Ovary (tissue), 9 donors: ENCODE data around the gene RANBP3. TPM values are rescaled to one million over a fixed set of nuclear protein-coding genes. Genes with fewer than 3 reads are reported as not detected.
A peak's percentile ranks its signal among the peaks of the same experiment; 100 is the strongest.

Experiments used
- DNase-seq, 5 donors: peaks; one replicate each; pipeline ENCODE4 v3.0.0-alpha.2; 2019 to 2020
- H3K27ac ChIP-seq, 2 donors: fragments of 200-600 bp; one replicate each; pipeline versions ENCODE4 v1.5.1 to v1.8.0; 2019 to 2022
- H3K27me3 ChIP-seq: fragments of 200-600 bp; one replicate; pipeline ENCODE4 v1.8.0; 2022
- H3K36me3 ChIP-seq: fragments of 200-600 bp; sonication (generic); one replicate; pipeline ENCODE4 v1.5.1; 2019
- H3K4me1 ChIP-seq: one replicate; pipeline ENCODE4 v1.8.1; 2013; ENCODE audit warnings: mild to moderate bottlenecking, moderate library complexity; ENCODE audit not compliant: insufficient read depth
- H3K4me3 ChIP-seq: fragments of 200-600 bp; sonication (generic); one replicate; pipeline ENCODE4 v1.5.1; 2017
- H3K9me3 ChIP-seq, 2 donors: fragments of 200-600 bp in 1 of 2; sonication (generic) in 1 of 2; one replicate each; pipeline versions ENCODE4 v1.5.1 to v1.8.1; 2013 to 2019; ENCODE audit warnings: mild to moderate bottlenecking in 1 of 2, moderate library complexity in 1 of 2
- CTCF ChIP-seq, 3 donors: fragments of 450-650 bp in 2 of 3; fragments of 200-600 bp in 1 of 3; IDR thresholded peaks; one replicate each; pipeline versions ENCODE4 v1.5.1 to v1.8.0; 2016 to 2022; ENCODE audit warnings: antibody characterized with exemption in 3 of 3, mild to moderate bottlenecking in 1 of 3
- EP300 ChIP-seq: sonication (generic); formaldehyde crosslinking; IDR thresholded peaks from one replicate; pipeline ENCODE4 v1.6.1; 2017; ENCODE audit warnings: antibody characterized with exemption
- POLR2A ChIP-seq: fragments of 450-650 bp; IDR thresholded peaks from one replicate; pipeline ENCODE4 v1.6.1; 2017; ENCODE audit warnings: antibody characterized with exemption, mild to moderate bottlenecking, moderate library complexity
- WGBS, 3 donors: extraction: QIAGEN DNeasy Blood & Tissue Kit in 1 of 3; methylation state at CpG; one replicate each; pipeline versions ENCODE4 v1.1.5 to v1.1.7; 2013 to 2017; 5-methylcytosine and 5-hydroxymethylcytosine counted together
- intact Hi-C, 4 donors: fragments of 100-400 bp; cut with DNase I; formaldehyde crosslinking; loops; one replicate each; pipeline versions ENCODE4 v1.11.0 to v1.15.1; 2022 to 2023
- polyA plus RNA-seq, 2 donors: library from polyadenylated mRNA; stranded (reverse); fragments of 200-250 nt in 1 of 2; fragments of 350-450 nt in 1 of 2; fragmentation: Illumina TruSeq in 1 of 2; extraction: RNeasy Lipid Tissue Mini Kit (QIAGEN cat#74804) in 1 of 2; gene quantifications; one replicate each; pipeline ENCODE4 v1.2.3, GENCODE V29; 2013 to 2014
- total RNA-seq, 7 donors: library from RNA; depleted of rRNA in 2 of 7; stranded (reverse); fragments of >200 nt in 2 of 7; fragmentation: NEBNext Ultra II Directional in 3 of 7; extraction: Animal tissue kit (Norgen Biotek cat#: 25700) in 3 of 7; gene quantifications; one replicate each; pipeline versions ENCODE4 v1.1.0 to v1.2.4, GENCODE V29; 2016 to 2023
- donor health status: DM: no; HTN: no; CAD: no; lungs with moderate emphysema.
- donor health status: DM: no; HTN: no; CAD: no.
- donor health status: Bipolar disorder and iron deficiency.
- donor health status: DM: yes; HTN: yes; CAD: no.
- donor health status: DM: no; HTN: no; CAD: no.
- donor health status: DM: yes; HTN: yes; CAD: no.

RANBP3 gene
- total and polyA plus RNA-seq, 9 donors, result 54.0 to 88.4 (median 67.9) TPM

GRCh38 chr19:5925830-5926427 is 52.0 kb downstream of the RANBP3 start:
- no peaks in the 10 kb centered on the region for H3K4me1 ChIP-seq
- no peak for DNase-seq
- no peaks in the 10 kb centered on the region for H3K27me3 ChIP-seq
- no peaks in the 10 kb centered on the region for H3K36me3 ChIP-seq
- TF ChIP-seq CTCF (IDR thresholded peaks at IDR 0.05) (no peak), EP300 (no peak), POLR2A (no peak)
- H3K27ac ChIP-seq, result no peak overlapping the region
- WGBS, 3 donors, result 88 to 93% (median 92%) methylated on average over 18 of the region's 18 CpGs
- no peak overlapping the region for H3K4me3 ChIP-seq
- no peaks in the 10 kb centered on the region for H3K9me3 ChIP-seq
- intact Hi-C loops, result no loop called here

GRCh38 chr19:5923356-5923755 is 54.6 kb downstream of the RANBP3 start:
- WGBS, 3 donors, result 83 to 90% (median 87%) methylated on average over 16 of the region's 16 CpGs
- Histone ChIP-seq H3K9me3 (no peaks in the 10 kb centered on the region), H3K27ac (no peak overlapping the region), H3K27me3 (no peaks in the 10 kb centered on the region), H3K4me1 (no peaks in the 10 kb centered on the region), H3K4me3 (no peak overlapping the region), H3K36me3 (no peaks in the 10 kb centered on the region)
- intact Hi-C loops, result no loop called here
- no peak for DNase-seq
- TF ChIP-seq EP300 (no peak), POLR2A (no peak), CTCF (IDR thresholded peaks at IDR 0.05) (no peak)

- no peak for TF ChIP-seq POLR2A
- TF ChIP-seq EP300, result no peak
- TF ChIP-seq CTCF (IDR thresholded peaks at IDR 0.05), result no peak
- H3K36me3 ChIP-seq, result no peaks in the 10 kb centered on the region
Measured at GRCh38 chr19:5922161-5922545, 55.8 kb downstream of the RANBP3 start.

GRCh38 chr19:5921516-5922160 is 56.3 kb downstream of the RANBP3 start:
- Histone ChIP-seq H3K4me1 (no peaks in the 10 kb centered on the region), H3K36me3 (no peaks in the 10 kb centered on the region), H3K9me3 (no peaks in the 10 kb centered on the region), H3K27ac (peak overlapping the region in 1 of 2 donors; percentile 17), H3K27me3 (no peaks in the 10 kb centered on the region), H3K4me3 (no peak overlapping the region)
- DNase-seq, result peak in 1 of 5 donors; percentile 50
- intact Hi-C loops, result no loop called here
- 55 to 76% (median 59%) methylated on average over 21 of the region's 21 CpGs for WGBS, 3 donors
- TF ChIP-seq CTCF (IDR thresholded peaks at IDR 0.05) (no peak), POLR2A (no peak), EP300 (no peak)

More at GRCh38 chr19:5922161-5922545, 55.8 kb downstream of the RANBP3 start:
- Histone ChIP-seq H3K27ac (peak overlapping the region in 1 of 2 donors; percentile 5), H3K4me3 (no peak overlapping the region), H3K27me3 (no peaks in the 10 kb centered on the region), H3K4me1 (no peaks in the 10 kb centered on the region), H3K9me3 (no peaks in the 10 kb centered on the region)
- no peak for DNase-seq
- WGBS, 3 donors, result 85 to 90% (median 89%) methylated on average over 12 of the region's 12 CpGs
- intact Hi-C loops, result no loop called here
